GM12878 (cell line): Measurements from ENCODE around the gene EVX2.

ENCODE experiments used
- ATF7 ChIP-seq: fragments of 450-650 bp; IDR thresholded peaks from 2 replicates; pipeline ENCODE4 v1.6.1; 2016; ENCODE audit warnings: low read depth, mild to moderate bottlenecking
- EGR1 ChIP-seq, 2 experiments: IDR thresholded peaks; 1 replicate in 1 of 2; 2 replicates in 1 of 2; pipeline ENCODE4 v1.6.1; 2011 to 2012; ENCODE audit warnings: low read depth in 2 of 2, low read length in 2 of 2, borderline replicate concordance in 1 of 2, mild to moderate bottlenecking in 1 of 2, moderate library complexity in 1 of 2
- KLF5 ChIP-seq: fragments of 450-650 bp; IDR thresholded peaks from 2 replicates; pipeline ENCODE4 v1.6.1; 2014; ENCODE audit warnings: mild to moderate bottlenecking; ENCODE audit not compliant: partially characterized antibody
- MEF2A ChIP-seq: IDR thresholded peaks from 2 replicates; pipeline ENCODE4 v1.6.1; 2011; ENCODE audit warnings: low read depth, mild to moderate bottlenecking, low read length, moderate library complexity; ENCODE audit not compliant: insufficient read depth
- NFYB ChIP-seq: IDR thresholded peaks from 2 replicates; pipeline ENCODE4 v1.6.1; 2011; ENCODE audit warnings: low read depth, mild to moderate bottlenecking, low read length, improper control_type of control experiment, moderate library complexity; ENCODE audit not compliant: insufficient read depth
- POLR2A ChIP-seq: IDR thresholded peaks from 2 replicates; pipeline ENCODE4 v1.6.1; 2011; ENCODE audit warnings: low read depth, mild to moderate bottlenecking, low read length
- TF ChIP-seq, protein P1 (sequence below), 3 experiments: IDR thresholded peaks in 2 of 3; conservative IDR thresholded peaks in 1 of 3; 2 replicates each; pipeline ENCODE4 v1.5.1; 2011; ENCODE audit warnings: low read depth in 3 of 3, low read length in 3 of 3, mild to moderate bottlenecking in 3 of 3, control low read depth in 2 of 3, moderate library complexity in 2 of 3, inconsistent platforms in 1 of 3, mixed read lengths in 1 of 3; ENCODE audit not compliant: control insufficient read depth in 2 of 3, insufficient read depth in 1 of 3; ENCODE audit errors: extremely low read depth in 1 of 3
- TF ChIP-seq, protein P2 (sequence below): IDR thresholded peaks from 2 replicates; pipeline ENCODE4 v1.6.1; 2012; ENCODE audit warnings: low read depth, low read length, improper control_type of control experiment

DNA sequence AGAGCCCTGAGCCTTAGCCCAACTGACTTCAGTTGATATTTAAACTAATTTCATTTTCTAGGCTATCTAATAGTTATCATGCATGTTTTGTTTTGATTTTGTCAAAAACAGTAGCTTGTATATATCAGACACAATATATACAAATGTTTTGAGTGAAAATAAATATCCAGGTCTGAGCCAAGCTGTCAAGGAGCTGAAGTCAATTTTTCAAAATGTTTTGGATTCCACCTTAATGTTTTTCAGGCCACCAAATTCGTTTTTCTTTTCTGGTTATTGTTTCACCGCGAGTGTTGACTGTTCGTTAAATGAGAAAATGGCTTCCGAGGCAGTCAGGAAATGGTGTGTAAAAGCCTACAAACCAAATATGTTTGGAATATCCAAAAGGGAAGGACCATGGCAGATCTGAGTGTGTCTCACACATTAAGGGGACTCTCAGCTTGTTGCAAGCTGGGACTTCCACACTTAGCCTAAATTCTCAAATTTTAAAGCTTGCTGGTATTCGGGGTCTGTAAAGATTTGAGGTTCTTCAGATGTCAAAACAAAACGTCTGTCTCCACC lies 18.6 kb upstream of the EVX2 start:
- TF ChIP-seq, protein P1, sequence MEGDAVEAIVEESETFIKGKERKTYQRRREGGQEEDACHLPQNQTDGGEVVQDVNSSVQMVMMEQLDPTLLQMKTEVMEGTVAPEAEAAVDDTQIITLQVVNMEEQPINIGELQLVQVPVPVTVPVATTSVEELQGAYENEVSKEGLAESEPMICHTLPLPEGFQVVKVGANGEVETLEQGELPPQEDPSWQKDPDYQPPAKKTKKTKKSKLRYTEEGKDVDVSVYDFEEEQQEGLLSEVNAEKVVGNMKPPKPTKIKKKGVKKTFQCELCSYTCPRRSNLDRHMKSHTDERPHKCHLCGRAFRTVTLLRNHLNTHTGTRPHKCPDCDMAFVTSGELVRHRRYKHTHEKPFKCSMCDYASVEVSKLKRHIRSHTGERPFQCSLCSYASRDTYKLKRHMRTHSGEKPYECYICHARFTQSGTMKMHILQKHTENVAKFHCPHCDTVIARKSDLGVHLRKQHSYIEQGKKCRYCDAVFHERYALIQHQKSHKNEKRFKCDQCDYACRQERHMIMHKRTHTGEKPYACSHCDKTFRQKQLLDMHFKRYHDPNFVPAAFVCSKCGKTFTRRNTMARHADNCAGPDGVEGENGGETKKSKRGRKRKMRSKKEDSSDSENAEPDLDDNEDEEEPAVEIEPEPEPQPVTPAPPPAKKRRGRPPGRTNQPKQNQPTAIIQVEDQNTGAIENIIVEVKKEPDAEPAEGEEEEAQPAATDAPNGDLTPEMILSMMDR (IDR thresholded peaks at IDR 0.05 in 2 of 3, conservative IDR thresholded peaks at IDR 0.05 in 1 of 3; ENCODE audit: control insufficient read depth in 2 of 3, extremely low read depth in 1 of 3, insufficient read depth in 1 of 3, low read depth in 3 of 3, low read length in 3 of 3) = no peak
- TF ChIP-seq POLR2A = no peak
- no peak for TF ChIP-seq ATF7
- TF ChIP-seq MEF2A = no peak
- TF ChIP-seq, protein P2, sequence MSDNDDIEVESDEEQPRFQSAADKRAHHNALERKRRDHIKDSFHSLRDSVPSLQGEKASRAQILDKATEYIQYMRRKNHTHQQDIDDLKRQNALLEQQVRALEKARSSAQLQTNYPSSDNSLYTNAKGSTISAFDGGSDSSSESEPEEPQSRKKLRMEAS = no peak
- no peak for TF ChIP-seq EGR1 (IDR thresholded peaks at IDR 0.05; ENCODE audit: borderline replicate concordance in 1 of 2, low read depth in 2 of 2, low read length in 2 of 2)
- TF ChIP-seq KLF5 = no peak
- no peak for TF ChIP-seq NFYB
